Muscle of leg (tissue), 11 donors: ENCODE results near the gene BNIP3. TPM values are rescaled to one million over a fixed set of nuclear protein-coding genes. Genes with fewer than 3 reads are reported as not detected.

Experiments
- DNase-seq: peaks from one replicate; pipeline ENCODE4 v3.0.0; 2013
- H3K27ac ChIP-seq: one replicate; pipeline ENCODE4 v1.5.1; 2013; ENCODE audit warnings: mild to moderate bottlenecking, low read length, control low read depth
- H3K27me3 ChIP-seq: one replicate; pipeline ENCODE4 v1.6.1; 2013; ENCODE audit warnings: low read length; ENCODE audit not compliant: control insufficient read depth, insufficient read depth
- H3K36me3 ChIP-seq: one replicate; pipeline ENCODE4 v1.6.1; 2013; ENCODE audit warnings: low read length; ENCODE audit not compliant: control insufficient read depth, insufficient read depth
- H3K4me1 ChIP-seq: one replicate; pipeline ENCODE4 v1.6.1; 2013; ENCODE audit warnings: low read length; ENCODE audit not compliant: control insufficient read depth, insufficient read depth
- H3K4me3 ChIP-seq: one replicate; pipeline ENCODE4 v1.5.1; 2013; ENCODE audit warnings: low read length, control low read depth
- H3K9me3 ChIP-seq: replicated peaks from 2 replicates; pipeline ENCODE4 v1.6.1; 2013; ENCODE audit warnings: low read depth, low read length; ENCODE audit not compliant: control insufficient read depth
- WGBS: methylation state at CpG from one replicate; pipeline ENCODE4 v1.1.5; 2013; ENCODE audit warnings: missing lambda C conversion rate; ENCODE audit not compliant: insufficient coverage; 5-methylcytosine and 5-hydroxymethylcytosine counted together
- polyA plus RNA-seq, 8 donors: library from polyadenylated mRNA; unstranded; fragments of 120-200 nt; gene quantifications; one replicate each; pipeline versions ENCODE4 v1.2.1 to v1.2.3, GENCODE V29; 2013; ENCODE audit warnings: inconsistent platforms in 1 of 8, low replicate concordance in 1 of 8; ENCODE audit not compliant: insufficient read length in 8 of 8, insufficient read depth in 1 of 8
- total RNA-seq: library from RNA; stranded (reverse); fragments of 120-200 nt; gene quantifications from one replicate; pipeline ENCODE4 v1.2.4, GENCODE V29; 2013

The BNIP3 gene
- total and polyA plus RNA-seq, 9 donors, result 34.6 to 44.6 (median 40.0) TPM

- no peak overlapping the region for H3K27ac ChIP-seq
- 96% methylated on average over 13 of the region's 14 CpGs for WGBS
Measured at GRCh38 chr10:131946880-131947279, 34.8 kb downstream of the BNIP3 start.

GRCh38 chr10:131946321-131946751 lies 35.4 kb downstream of the BNIP3 start:
- Histone ChIP-seq H3K36me3 (peaks cover 77% of the 10 kb centered on the region), H3K9me3 (no peaks in the 10 kb centered on the region), H3K27me3 (no peaks in the 10 kb centered on the region), H3K27ac (no peak overlapping the region), H3K4me3 (no peak overlapping the region), H3K4me1 (no peaks in the 10 kb centered on the region)
- no peak for DNase-seq
- 89% methylated on average over 3 of the region's 14 CpGs for WGBS

More at GRCh38 chr10:131946880-131947279, 34.8 kb downstream of the BNIP3 start:
- Histone ChIP-seq H3K27me3 (no peaks in the 10 kb centered on the region), H3K36me3 (peaks cover 78% of the 10 kb centered on the region), H3K4me1 (no peaks in the 10 kb centered on the region), H3K4me3 (no peak overlapping the region), H3K9me3 (no peaks in the 10 kb centered on the region)
- DNase-seq, result no peak

GRCh38 chr10:131944976-131945695 lies 36.6 kb downstream of the BNIP3 start:
- peaks cover 75% of the 10 kb centered on the region for H3K36me3 ChIP-seq

GRCh38 chr10:131944412-131944811 lies 37.3 kb downstream of the BNIP3 start:
- H3K27ac ChIP-seq, result no peak overlapping the region
- no CpG with 5 or more reads among the region's 4 CpGs for WGBS
- peaks cover 70% of the 10 kb centered on the region for H3K36me3 ChIP-seq
- no peaks in the 10 kb centered on the region for H3K27me3 ChIP-seq
- H3K4me3 ChIP-seq, result no peak overlapping the region
- H3K4me1 ChIP-seq, result no peaks in the 10 kb centered on the region
- no peak for DNase-seq
- H3K9me3 ChIP-seq, result no peaks in the 10 kb centered on the region

More at GRCh38 chr10:131944976-131945695, 36.6 kb downstream of the BNIP3 start:
- WGBS, result 93% methylated on average over 25 of the region's 28 CpGs
- H3K4me1 ChIP-seq, result no peaks in the 10 kb centered on the region
- H3K27ac ChIP-seq, result no peak overlapping the region
- no peaks in the 10 kb centered on the region for H3K27me3 ChIP-seq
- DNase-seq, result no peak
- no peaks in the 10 kb centered on the region for H3K9me3 ChIP-seq
- no peak overlapping the region for H3K4me3 ChIP-seq

GRCh38 chr10:131943021-131943814 lies 38.5 kb downstream of the BNIP3 start:
- 69% methylated on average over 7 of the region's 11 CpGs for WGBS
- Histone ChIP-seq H3K36me3 (peaks cover 65% of the 10 kb centered on the region), H3K4me1 (no peaks in the 10 kb centered on the region)

GRCh38 chr10:131942455-131942854 lies 39.3 kb downstream of the BNIP3 start:
- Histone ChIP-seq H3K36me3 (peaks cover 63% of the 10 kb centered on the region), H3K27ac (no peak overlapping the region), H3K4me3 (no peak overlapping the region), H3K27me3 (no peaks in the 10 kb centered on the region), H3K4me1 (no peaks in the 10 kb centered on the region), H3K9me3 (no peaks in the 10 kb centered on the region)
- no peak for DNase-seq
- no CpG with 5 or more reads among the region's 1 CpG for WGBS

More at GRCh38 chr10:131943021-131943814, 38.5 kb downstream of the BNIP3 start:
- H3K27ac ChIP-seq, result no peak overlapping the region
- H3K27me3 ChIP-seq, result no peaks in the 10 kb centered on the region
- H3K9me3 ChIP-seq, result no peaks in the 10 kb centered on the region
- no peak overlapping the region for H3K4me3 ChIP-seq
- DNase-seq, result no peak

GRCh38 chr10:131938681-131939080 lies 43.0 kb downstream of the BNIP3 start:
- no peak for DNase-seq
- no peaks in the 10 kb centered on the region for H3K9me3 ChIP-seq
- no peak overlapping the region for H3K4me3 ChIP-seq
- H3K27me3 ChIP-seq, result no peaks in the 10 kb centered on the region
- H3K4me1 ChIP-seq, result no peaks in the 10 kb centered on the region
- WGBS, result 95% methylated on average over 9 of the region's 10 CpGs
- peaks cover 56% of the 10 kb centered on the region for H3K36me3 ChIP-seq
- H3K27ac ChIP-seq, result no peak overlapping the region

- no peaks in the 10 kb centered on the region for H3K9me3 ChIP-seq
- no peak for DNase-seq
- no peak overlapping the region for H3K27ac ChIP-seq
- no peaks in the 10 kb centered on the region for H3K27me3 ChIP-seq
- peaks cover 50% of the 10 kb centered on the region for H3K36me3 ChIP-seq
- no peak overlapping the region for H3K4me3 ChIP-seq
- WGBS, result 85% methylated on average over 11 of the region's 20 CpGs
- H3K4me1 ChIP-seq, result no peaks in the 10 kb centered on the region
Measured at GRCh38 chr10:131937836-131938235, 43.9 kb downstream of the BNIP3 start.

GRCh38 chr10:131936736-131937135 lies 45.0 kb downstream of the BNIP3 start:
- Histone ChIP-seq H3K9me3 (no peaks in the 10 kb centered on the region), H3K27ac (no peak overlapping the region), H3K4me1 (peaks cover 6% of the 10 kb centered on the region), H3K36me3 (peaks cover 46% of the 10 kb centered on the region), H3K27me3 (no peaks in the 10 kb centered on the region), H3K4me3 (no peak overlapping the region)
- WGBS, result 82% methylated on average over 12 of the region's 18 CpGs
- no peak for DNase-seq

- Histone ChIP-seq H3K4me3 (no peak overlapping the region), H3K9me3 (no peaks in the 10 kb centered on the region), H3K4me1 (peaks cover 9% of the 10 kb centered on the region), H3K36me3 (peaks cover 43% of the 10 kb centered on the region), H3K27ac (no peak overlapping the region), H3K27me3 (no peaks in the 10 kb centered on the region)
- no peak for DNase-seq
- 73% methylated on average over 3 of the region's 9 CpGs for WGBS
Measured at GRCh38 chr10:131936294-131936693, 45.4 kb downstream of the BNIP3 start.
